ENCODE data around the gene ABCE1. TPM values are rescaled to one million over a fixed set of nuclear protein-coding genes. Genes with fewer than 3 reads are reported as not detected.

Gene ABCE1
- total and polyA plus RNA-seq, 2 donors from 2014 or later, result 14.8 to 46.4 TPM

- no peaks in the 10 kb centered on the region for H3K36me3 ChIP-seq (ENCODE audit: control insufficient read depth in 2 of 3, insufficient read depth in 3 of 3, low read length in 3 of 3)
- no peaks in the 10 kb centered on the region for H3K9me3 ChIP-seq (ENCODE audit: control insufficient read depth in 2 of 3, insufficient read depth in 1 of 3, low read length in 3 of 3)
- FAIRE-seq (no peak), DNase-seq (no peak)
- H3K27ac ChIP-seq (ENCODE audit: low read depth in 2 of 2, low read length in 2 of 2), result no peak overlapping the region
- no peak overlapping the region for H3K9ac ChIP-seq (ENCODE audit: low read length in 3 of 3)
- intact Hi-C loops (cut with DNase I), result no loop called here
- H3K27me3 ChIP-seq (ENCODE audit: control insufficient read depth, insufficient read depth, low read length), result no peaks in the 10 kb centered on the region
- no peak overlapping the region for H3K4me3 ChIP-seq (ENCODE audit: low read length in 3 of 3)
- H3K4me1 ChIP-seq (ENCODE audit: control insufficient read depth in 2 of 3, insufficient read depth in 2 of 3, low read depth in 1 of 3, low read length in 3 of 3), result no peaks in the 10 kb centered on the region
- no peak for TF ChIP-seq CTCF (IDR thresholded peaks at IDR 0.05; ENCODE audit: borderline replicate concordance, extremely low read depth, insufficient read depth)
Observed at GRCh38 chr4:145055533-145056257, 42.4 kb upstream of the ABCE1 start.

- TF ChIP-seq CTCF (IDR thresholded peaks at IDR 0.05; ENCODE audit: borderline replicate concordance, extremely low read depth, insufficient read depth), result no peak
- intact Hi-C loops (cut with DNase I), result no loop called here
- H3K4me1 ChIP-seq (ENCODE audit: control insufficient read depth in 2 of 3, insufficient read depth in 2 of 3, low read depth in 1 of 3, low read length in 3 of 3), result no peaks in the 10 kb centered on the region
- no peaks in the 10 kb centered on the region for H3K27me3 ChIP-seq (ENCODE audit: control insufficient read depth, insufficient read depth, low read length)
- no peak for DNase-seq
- FAIRE-seq, result no peak
- H3K4me3 ChIP-seq (ENCODE audit: low read length in 3 of 3), result no peak overlapping the region
- no peaks in the 10 kb centered on the region for H3K9me3 ChIP-seq (ENCODE audit: control insufficient read depth in 2 of 3, insufficient read depth in 1 of 3, low read length in 3 of 3)
- H3K9ac ChIP-seq (ENCODE audit: low read length in 3 of 3), result no peak overlapping the region
- H3K36me3 ChIP-seq (ENCODE audit: control insufficient read depth in 2 of 3, insufficient read depth in 3 of 3, low read length in 3 of 3), result no peaks in the 10 kb centered on the region
- H3K27ac ChIP-seq (ENCODE audit: low read depth in 2 of 2, low read length in 2 of 2), result no peak overlapping the region
Observed at GRCh38 chr4:145056325-145057130, 41.6 kb upstream of the ABCE1 start.

- TF ChIP-seq CTCF (IDR thresholded peaks at IDR 0.05; ENCODE audit: borderline replicate concordance, extremely low read depth, insufficient read depth), result no peak
- DNase-seq, result no peak
- H3K4me1 ChIP-seq (ENCODE audit: control insufficient read depth in 2 of 3, insufficient read depth in 2 of 3, low read depth in 1 of 3, low read length in 3 of 3), result no peaks in the 10 kb centered on the region
Observed at GRCh38 chr4:145058256-145058655, 39.9 kb upstream of the ABCE1 start.

More at GRCh38 chr4:145058256-145058655, 39.9 kb upstream of the ABCE1 start:
- no peak for FAIRE-seq
- Histone ChIP-seq H3K27me3 (ENCODE audit: control insufficient read depth, insufficient read depth, low read length) (no peaks in the 10 kb centered on the region), H3K27ac (ENCODE audit: low read depth in 2 of 2, low read length in 2 of 2) (no peak overlapping the region), H3K9ac (ENCODE audit: low read length in 3 of 3) (no peak overlapping the region), H3K36me3 (ENCODE audit: control insufficient read depth in 2 of 3, insufficient read depth in 3 of 3, low read length in 3 of 3) (no peaks in the 10 kb centered on the region), H3K9me3 (ENCODE audit: control insufficient read depth in 2 of 3, insufficient read depth in 1 of 3, low read length in 3 of 3) (no peaks in the 10 kb centered on the region), H3K4me3 (ENCODE audit: low read length in 3 of 3) (no peak overlapping the region)
- intact Hi-C loops (cut with DNase I), result no loop called here
